Fibroblast of lung (primary cell): ENCODE measurements around the gene GPX5.

Source experiments
- CTCF ChIP-seq, 2 donors: IDR thresholded peaks in 1 of 2; conservative IDR thresholded peaks in 1 of 2; 1 replicate in 1 of 2; 2 replicates in 1 of 2; pipeline ENCODE4 v1.5.1; 2011 to 2012; ENCODE audit warnings: low read length in 2 of 2, control low read depth in 1 of 2, inconsistent platforms in 1 of 2, low read depth in 1 of 2, mild to moderate bottlenecking in 1 of 2
- EZH2 ChIP-seq: IDR thresholded peaks from 2 replicates; pipeline ENCODE4 v1.5.1; 2012; ENCODE audit warnings: low read length, control low read depth, mild to moderate bottlenecking; ENCODE audit errors: missing control alignments

- no peak for TF ChIP-seq EZH2
- TF ChIP-seq CTCF (conservative IDR thresholded peaks at IDR 0.05 in 1 of 2, IDR thresholded peaks at IDR 0.05 in 1 of 2; ENCODE audit: low read depth in 1 of 2, low read length in 2 of 2), result no peak
Measured at GRCh38 chr6:28569748-28570147, 44.1 kb downstream of the GPX5 start.
